GM10847 (cell line): ENCODE results near the gene PEMT.

ENCODE experiments used
- POLR2A ChIP-seq: IDR thresholded peaks from 2 replicates; pipeline ENCODE4 v1.6.1; 2011; ENCODE audit not compliant: insufficient read length; ENCODE audit errors: extremely low read depth

The PEMT gene

DNA sequence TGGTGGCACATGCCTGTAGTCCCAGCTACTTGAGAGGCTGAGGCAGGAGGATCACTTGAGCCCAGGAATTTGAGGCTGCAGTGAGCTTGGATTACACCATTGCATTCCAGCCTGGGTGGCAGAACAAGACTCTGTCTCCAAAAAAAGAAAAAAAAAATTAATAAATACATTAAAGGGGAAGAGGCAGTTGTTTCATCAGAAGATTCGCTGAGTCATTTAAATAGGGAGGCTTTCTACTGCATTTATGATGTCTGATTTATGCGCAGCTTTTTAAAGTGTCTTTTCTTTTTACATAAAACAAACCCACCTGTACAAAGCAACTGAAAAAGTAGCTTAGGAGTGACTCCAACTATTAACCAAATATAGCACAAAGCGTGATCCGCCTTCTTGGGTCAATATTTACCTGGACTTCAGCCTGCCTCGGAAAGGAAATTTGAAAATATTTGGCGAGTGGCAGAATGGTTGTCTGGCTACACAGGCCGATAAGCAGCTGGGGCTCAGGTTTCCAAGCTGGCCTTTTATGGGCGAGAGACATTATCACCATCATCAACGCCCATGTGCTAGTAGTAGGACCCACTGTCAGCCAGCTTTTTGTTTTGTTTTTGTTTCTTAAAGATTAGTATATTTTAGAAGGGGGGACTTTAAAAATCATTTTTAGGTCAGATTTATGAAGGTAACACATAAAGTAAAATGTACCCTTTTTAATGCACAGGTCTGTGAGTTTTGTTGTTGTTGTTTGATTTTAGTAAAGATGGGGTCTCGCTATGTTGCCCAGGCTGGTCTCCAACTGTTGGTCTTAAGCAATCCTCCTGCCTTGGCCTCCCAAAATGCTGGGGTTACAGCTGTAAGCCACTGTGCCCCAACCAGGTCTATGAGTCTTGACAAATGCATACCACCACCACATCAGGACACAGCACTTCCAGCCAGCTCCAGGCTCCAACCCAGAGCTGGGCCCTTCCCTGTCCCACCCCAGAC is 52.8 kb downstream of the PEMT start:
- no peak for TF ChIP-seq POLR2A

DNA sequence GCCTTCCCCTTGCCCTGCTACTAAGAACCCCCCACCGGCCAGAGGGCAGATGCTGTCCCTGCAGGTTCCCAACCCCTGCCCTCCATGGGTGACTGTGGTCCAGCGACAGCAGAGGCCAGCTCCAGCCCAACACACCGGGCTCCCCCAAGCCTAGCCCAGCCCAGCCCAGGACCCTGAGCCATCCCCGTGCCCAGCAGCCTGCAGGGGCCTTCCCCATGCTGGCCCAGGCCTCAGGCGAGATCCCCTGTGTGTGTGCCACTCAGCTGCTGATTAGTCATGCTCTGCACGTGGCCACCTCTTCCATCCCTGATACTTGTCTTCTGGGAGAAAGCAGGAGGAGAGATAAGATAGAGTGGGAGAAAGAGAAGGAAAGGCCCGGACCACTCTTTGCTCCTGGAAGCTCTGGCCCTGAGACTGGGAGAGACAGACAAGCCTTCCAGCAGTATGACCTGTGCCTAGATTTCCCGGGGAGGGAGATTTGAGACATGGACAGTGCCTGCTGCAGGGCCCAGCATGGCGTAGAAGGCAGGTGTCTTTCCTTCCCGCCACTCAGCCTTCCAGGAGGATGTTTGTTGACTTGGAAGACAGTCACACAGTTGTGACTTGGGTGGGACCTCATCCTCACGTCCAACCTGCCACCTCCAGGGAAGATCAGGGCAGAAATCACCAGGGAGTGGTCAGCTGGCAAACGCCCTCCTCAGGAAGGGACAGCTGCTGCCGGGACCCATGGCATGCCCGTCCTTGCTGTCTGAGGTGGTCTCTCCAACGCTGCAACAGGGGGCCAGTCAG is 54.0 kb downstream of the PEMT start:
- no peak for TF ChIP-seq POLR2A

DNA sequence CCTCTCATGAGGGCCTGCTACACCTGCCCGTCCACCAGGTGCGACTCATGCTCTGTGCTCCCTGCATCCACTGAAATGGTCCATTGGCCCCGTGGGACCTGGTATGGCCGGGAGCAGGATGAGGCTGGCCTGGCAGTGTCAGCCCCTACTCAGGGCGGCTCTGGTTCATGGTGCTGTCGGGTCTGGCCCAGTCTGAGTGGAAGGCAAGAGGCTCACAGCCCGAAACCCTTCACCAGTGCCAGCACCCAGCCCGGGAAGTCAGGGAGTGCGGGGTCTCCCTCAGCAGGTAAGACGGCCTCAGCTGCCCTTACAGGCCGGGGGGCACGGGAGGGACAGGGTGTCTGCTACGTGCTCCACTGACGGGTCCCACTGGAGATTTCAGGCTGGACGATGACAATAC is 54.8 kb downstream of the PEMT start:
- TF ChIP-seq POLR2A: no peak

DNA sequence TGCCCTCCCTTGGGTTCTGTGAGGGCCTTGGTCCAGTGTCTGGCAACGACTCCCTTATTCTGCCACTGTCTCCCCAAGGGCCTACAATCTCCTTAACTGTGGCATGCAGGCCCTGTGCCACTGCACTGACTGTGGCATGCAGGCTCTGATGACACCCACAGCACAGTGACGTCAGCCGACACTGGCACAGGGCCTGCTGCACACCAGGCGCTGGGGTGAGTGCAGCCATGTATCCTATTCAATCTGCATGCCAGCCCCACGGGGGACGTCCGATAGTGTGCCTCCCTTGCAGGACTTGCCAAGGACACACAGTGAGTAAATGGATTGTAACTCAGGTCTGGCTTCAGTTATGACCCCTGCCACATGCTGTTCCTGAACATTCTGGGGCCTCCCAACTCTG is 55.6 kb downstream of the PEMT start:
- no peak for TF ChIP-seq POLR2A

DNA sequence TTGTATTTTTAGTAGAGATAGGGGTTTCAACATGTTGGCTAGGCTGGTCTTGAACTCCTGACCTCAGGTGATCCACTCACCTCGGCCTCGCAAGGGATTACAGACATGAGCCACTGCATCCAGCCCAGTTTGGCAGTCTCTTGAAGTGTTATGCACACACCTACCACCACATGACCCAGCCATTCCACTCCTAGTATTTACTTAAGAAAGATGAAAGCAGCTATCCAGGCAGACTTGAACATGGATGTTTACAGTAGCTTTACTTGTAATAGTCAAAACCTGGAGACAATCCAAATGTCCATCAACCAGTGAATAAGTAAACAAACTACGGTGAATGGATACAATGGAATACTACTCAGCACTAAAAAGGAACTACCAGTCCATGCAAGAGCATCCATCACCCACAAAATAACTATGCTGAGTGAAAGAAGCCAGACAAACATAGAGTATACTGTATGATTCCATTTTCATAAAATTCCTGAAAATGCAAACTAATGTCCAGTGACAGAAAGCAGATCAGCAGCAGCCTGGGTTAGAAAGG is 57.5 kb downstream of the PEMT start:
- TF ChIP-seq POLR2A: no peak

DNA sequence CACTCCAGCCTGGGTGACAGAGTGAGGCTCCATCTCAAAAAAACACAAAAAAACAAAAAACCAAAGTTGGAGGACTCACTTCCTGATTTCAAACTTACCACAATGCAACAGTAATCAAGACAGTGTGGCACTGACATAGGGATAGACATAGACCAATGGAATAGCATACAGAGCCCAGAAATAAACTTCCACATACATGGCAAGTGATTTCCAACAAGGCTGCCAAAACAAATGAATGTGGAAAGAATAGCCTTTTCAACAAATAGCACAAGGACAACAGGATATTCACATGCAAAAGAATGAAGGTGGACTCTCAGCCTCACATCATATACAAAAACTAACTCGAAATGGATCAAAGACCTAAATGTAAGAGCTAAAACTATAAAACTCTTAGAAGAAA is 58.5 kb downstream of the PEMT start:
- TF ChIP-seq POLR2A: no peak

DNA sequence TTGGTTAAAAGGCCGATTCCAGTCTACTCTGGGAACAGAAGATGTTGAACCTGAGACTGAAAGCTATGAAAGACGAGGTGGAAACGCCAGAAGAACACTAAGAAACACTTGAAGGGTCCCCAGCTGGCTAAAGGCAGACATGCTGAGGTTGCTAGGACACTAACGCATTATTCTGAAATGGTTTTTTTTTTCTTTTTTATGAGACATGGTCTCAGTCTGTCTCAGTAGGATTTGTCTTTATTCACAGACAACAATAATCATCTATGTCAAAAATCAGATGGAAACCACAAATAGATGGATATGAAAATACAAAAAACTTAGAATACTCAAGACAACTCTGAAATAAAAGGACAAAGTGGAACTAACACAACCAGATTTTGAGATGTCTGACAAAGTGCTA is 60.4 kb downstream of the PEMT start:
- TF ChIP-seq POLR2A: no peak

DNA sequence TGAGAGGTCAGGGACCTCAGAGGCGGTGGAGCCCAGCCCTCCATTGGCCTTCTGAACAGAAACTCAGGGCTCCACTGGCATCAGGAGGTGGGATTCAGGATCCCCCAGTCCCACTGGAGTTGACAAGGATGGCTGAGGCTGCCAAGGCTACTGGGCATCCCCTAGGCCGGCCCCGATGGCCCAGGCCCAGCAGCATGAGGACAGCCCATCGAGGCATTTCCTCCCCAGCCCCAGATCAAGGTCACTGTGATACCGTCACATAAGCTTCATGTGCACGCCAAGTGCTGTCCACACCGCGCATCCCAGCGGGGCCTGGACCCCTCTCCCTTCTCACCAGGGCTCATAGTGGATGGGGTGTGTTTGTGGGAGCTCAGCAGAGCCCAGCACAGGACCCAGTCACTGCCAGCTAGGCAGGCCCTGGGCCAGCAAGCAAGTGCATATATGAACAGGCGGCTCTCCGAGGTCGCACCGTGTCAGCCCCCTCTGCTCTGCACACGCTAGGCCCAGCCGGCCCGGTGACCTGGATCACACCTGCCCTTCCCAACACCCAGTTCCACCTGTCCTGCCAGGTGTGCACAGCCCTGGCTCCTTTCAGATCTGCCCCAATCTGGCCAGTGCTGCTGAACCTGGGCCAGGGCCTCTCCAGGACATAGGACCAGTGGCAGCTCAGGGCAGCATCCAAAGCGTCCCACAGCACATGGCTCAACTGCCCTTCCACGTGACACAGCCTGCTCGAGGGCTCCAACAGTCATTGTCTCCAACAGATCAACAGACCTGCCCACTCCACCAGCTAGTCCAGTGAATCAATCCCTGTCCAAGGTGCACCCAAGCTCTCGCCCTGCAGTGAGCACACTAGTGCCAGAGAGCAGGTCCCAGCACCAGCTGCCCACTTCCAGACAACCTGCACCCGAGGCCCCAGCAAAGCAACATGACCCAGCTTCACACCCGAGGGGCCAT is 62.5 kb downstream of the PEMT start:
- no peak for TF ChIP-seq POLR2A

DNA sequence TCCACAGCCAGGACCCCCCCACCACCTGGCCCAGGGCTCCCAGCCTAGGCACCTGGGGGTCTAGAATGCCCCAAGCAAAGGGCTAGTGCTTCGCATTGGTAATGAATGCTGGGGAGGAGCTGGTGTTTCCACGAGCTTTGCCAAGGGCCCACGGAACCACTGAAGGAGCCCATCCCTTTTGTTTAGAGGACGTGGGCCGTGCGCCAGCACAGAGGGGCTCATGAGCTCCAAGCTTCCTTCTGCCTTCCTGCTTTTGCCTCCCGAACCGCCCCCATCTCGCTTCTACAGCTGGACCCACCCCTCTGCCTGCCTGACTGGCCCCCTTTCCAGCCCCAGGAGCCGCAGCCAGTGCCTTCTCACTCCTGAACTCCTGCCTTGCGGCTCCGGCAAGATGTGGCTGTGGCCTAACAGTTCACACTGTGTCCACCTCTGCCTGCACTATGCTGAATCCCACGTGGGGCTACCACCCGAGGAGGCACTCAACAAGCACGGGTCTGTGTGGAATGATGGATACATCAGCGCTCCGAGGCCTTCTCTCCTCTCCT is 63.5 kb downstream of the PEMT start:
- TF ChIP-seq POLR2A: no peak

DNA sequence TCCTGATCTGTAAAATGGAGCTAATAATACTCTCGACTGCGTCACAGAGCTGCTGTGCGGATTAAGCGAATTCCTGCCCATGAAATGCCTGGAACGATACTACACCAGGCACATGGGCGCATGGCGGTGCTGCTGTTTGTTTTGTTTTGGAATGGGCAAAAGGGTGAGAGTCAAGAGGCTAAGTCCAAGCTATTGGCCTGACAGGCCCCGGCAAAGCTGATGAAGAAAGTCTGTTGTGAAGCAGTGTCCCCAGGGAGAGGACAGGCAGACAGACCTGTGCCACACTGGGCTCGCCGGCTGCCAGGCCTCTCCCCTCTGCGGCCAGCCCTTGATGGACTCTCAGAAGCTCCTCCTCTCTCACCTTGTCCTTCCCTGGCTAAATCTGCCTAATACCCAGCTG is 64.0 kb downstream of the PEMT start:
- no peak for TF ChIP-seq POLR2A

DNA sequence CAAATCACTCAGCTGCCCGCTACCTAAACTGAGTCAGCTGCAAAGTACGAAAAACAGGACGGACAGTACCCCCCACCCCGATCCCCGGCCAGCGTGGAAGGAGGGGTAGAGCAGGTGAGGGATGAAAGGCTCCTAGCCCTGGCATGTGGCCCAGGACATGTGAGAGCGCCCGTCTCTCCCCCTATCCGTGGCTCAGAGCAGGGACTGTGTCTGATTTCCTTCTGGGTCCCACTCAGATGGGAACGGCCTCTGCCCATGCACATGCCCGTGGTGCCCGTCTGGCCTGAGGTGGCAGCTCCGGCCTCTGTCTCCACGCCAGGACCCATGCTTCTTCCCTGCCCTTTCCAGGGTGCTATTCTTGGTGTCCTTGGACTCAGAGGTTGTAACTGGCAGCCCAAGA is 65.1 kb downstream of the PEMT start:
- TF ChIP-seq POLR2A: no peak

DNA sequence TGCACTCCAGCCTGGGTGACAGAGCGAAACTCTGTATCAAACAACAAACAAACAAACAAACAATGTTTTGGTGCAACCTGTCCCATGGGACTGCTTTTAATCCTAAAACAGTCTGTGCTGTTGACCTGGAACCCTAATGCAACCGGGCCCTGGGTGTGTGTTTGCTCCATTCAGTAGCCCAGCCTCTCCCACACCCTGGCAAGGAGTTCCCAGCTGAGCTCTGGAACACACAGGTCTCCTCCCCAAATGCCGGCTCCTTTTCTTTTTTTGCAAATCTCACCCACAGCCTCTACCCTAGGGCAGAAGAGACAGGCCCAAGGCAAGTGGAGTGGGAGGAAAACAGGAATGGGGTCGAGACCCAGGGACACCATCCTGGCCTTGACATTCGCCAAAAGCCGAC is 65.6 kb downstream of the PEMT start:
- TF ChIP-seq POLR2A: no peak

DNA sequence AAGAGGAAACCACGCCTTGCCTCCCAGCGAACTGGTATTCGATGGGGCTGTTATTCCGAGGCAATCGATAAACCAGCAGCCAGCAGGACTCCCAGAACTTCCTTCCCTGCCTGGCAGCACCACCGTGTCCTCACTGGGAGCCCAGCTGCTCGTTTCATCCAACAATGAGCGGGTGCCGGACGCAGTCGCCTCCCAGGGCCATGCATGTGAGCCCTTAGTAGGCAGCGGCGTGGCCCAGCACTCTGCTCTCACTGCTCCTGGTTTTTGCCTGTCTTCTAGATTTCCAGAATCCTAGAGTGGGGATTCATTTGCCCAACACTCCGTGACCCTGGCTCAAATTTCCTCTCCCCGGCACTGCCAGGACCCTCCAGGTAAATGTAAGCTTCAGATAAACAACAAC is 66.2 kb downstream of the PEMT start:
- no peak for TF ChIP-seq POLR2A

DNA sequence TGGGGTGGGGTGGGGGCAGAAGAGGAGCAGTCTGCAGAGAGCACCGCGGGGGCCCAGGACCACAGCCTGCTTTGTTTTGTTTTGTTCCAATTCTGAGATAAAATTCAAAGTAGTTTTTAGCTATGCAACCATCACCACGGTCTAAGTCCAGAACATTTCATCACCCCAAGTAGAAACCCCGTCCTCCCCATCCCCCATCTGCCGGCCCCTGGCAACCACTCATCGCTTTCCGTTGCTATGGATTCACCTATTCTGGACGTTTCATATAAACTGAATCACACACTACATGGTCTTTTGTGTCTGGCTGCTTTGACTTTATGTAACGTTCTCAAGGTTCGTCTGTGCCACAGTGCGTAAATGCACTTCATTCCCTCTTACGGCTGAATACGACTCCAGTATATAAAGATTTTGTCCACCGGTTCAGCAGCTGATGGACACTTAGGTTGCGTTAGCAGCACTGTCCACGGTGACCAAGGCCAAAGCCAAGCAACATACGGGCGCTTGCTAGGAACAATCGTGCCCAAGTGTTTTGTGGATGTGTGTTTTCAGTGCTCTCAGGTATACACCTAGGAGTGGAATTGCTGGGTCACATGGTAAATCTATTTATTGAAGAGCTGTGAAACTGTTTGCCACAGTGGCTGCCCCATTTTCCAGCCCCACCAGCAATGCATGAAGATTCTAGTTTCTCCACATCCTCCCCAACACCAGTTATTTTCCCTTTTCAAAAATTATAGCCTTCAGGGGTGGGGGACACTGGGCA is 67.6 kb downstream of the PEMT start:
- no peak for TF ChIP-seq POLR2A
